ENCODE data around the gene B3GALT5.
A peak's percentile ranks its signal among the peaks of the same experiment; 100 is the strongest.

B3GALT5 gene

GRCh38 chr21:39707316-39707715 lies 94.6 kb downstream of the B3GALT5 start:
- DNase-seq: no peak

GRCh38 chr21:39710866-39711265 lies 98.1 kb downstream of the B3GALT5 start:
- DNase-seq: no peak

GRCh38 chr21:39712273-39712672 lies 99.5 kb downstream of the B3GALT5 start:
- no peak for DNase-seq

- peak; percentile 66 for DNase-seq
Measured at GRCh38 chr21:39712976-39713375, 100.2 kb downstream of the B3GALT5 start.

GRCh38 chr21:39713905-39714304 lies 101.2 kb downstream of the B3GALT5 start:
- no peak for DNase-seq

GRCh38 chr21:39714331-39714730 lies 101.6 kb downstream of the B3GALT5 start:
- DNase-seq: no peak

- peak; percentile 64 for DNase-seq
Measured at GRCh38 chr21:39715804-39716397, 103.2 kb downstream of the B3GALT5 start.

- DNase-seq: no peak
Measured at GRCh38 chr21:39720126-39720778, 107.5 kb downstream of the B3GALT5 start.

- DNase-seq: no peak
Measured at GRCh38 chr21:39721885-39722284, 109.1 kb downstream of the B3GALT5 start.
